T-helper 17 cell (primary cell): ENCODE results near the gene BHMT2. TPM values are rescaled to one million over a fixed set of nuclear protein-coding genes. Genes with fewer than 3 reads are reported as not detected.

Experiments
- ATAC-seq: fragments of 150-1000 bp; cut with Tn5 transposase; 2 replicates; pipeline ENCODE4 v1.10.0; 2021; ENCODE audit warnings: mild to moderate bottlenecking, moderate library complexity
- DNase-seq, 3 donors: peaks; one replicate each; pipeline versions ENCODE4 v3.0.0 to v3.0.0-alpha.2; 2020 to 2021
- H3K9me3 ChIP-seq: one replicate; pipeline ENCODE4 v1.7.0; 2013; ENCODE audit warnings: low read length, mild to moderate bottlenecking; ENCODE audit not compliant: control insufficient read depth, poor library complexity, severe bottlenecking
- H3K27ac Mint-ChIP-seq: one replicate; pipeline ENCODE4 v1.8.0; 2022; ENCODE audit warnings: mild to moderate bottlenecking, moderate library complexity, mixed read lengths
- H3K27me3 Mint-ChIP-seq: one replicate; pipeline ENCODE4 v1.8.0; 2022; ENCODE audit warnings: mixed read lengths
- H3K36me3 Mint-ChIP-seq: one replicate; pipeline ENCODE4 v1.8.0; 2022; ENCODE audit warnings: low read depth, mixed read lengths
- H3K4me1 Mint-ChIP-seq: one replicate; pipeline ENCODE4 v1.8.0; 2022; ENCODE audit warnings: mild to moderate bottlenecking, mixed read lengths
- H3K4me3 Mint-ChIP-seq: one replicate; pipeline ENCODE4 v1.8.0; 2022; ENCODE audit warnings: mild to moderate bottlenecking, moderate library complexity, mixed read lengths
- total RNA-seq, 4 donors: library from RNA in 2 of 4; stranded (reverse) in 2 of 4; gene quantifications; one replicate each; pipeline ENCODE4 v1.2.3 and lab custom pipeline; 2022 to 2026

The BHMT2 gene
- total RNA-seq, 2 donors from 2014 or later = not detected

DNA sequence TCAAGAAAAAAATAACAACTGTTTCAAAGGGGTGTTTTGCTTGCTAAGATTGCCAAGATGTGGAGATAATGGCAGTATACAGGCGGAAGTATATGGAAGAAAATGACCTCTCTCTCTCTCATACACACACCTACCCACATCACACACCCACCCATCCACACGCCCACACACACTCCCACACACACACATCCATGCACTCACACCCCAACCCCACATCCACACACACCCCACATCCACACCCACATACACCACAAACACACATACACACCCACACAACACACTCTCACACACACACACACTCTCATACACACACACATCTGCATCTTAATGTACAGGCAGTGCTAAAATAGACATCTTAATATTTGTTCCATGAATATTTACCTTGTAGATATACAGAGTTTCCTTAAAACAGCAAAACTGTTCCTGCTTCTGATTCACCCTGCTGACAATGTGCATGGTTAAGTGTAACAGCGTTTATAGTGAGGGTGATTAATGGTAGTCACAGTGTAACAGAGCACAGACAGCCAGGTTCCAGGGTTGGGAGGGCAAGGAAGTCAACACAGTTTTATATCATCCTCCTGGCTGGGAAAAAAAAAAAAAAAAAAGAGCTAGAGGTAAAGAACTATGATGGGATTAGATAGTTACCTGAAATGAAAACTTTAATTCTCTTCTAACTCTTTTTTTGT is 8.3 kb downstream of the BHMT2 start:
- H3K4me1 Mint-ChIP-seq = peaks cover 5% of the 10 kb centered on the region
- DNase-seq = no peak
- H3K4me3 Mint-ChIP-seq = no peak overlapping the region
- ATAC-seq = no peak
- H3K27ac Mint-ChIP-seq = no peak overlapping the region
- H3K9me3 ChIP-seq = no peaks in the 10 kb centered on the region
- peaks cover 10% of the 10 kb centered on the region for H3K27me3 Mint-ChIP-seq
- no peaks in the 10 kb centered on the region for H3K36me3 Mint-ChIP-seq

DNA sequence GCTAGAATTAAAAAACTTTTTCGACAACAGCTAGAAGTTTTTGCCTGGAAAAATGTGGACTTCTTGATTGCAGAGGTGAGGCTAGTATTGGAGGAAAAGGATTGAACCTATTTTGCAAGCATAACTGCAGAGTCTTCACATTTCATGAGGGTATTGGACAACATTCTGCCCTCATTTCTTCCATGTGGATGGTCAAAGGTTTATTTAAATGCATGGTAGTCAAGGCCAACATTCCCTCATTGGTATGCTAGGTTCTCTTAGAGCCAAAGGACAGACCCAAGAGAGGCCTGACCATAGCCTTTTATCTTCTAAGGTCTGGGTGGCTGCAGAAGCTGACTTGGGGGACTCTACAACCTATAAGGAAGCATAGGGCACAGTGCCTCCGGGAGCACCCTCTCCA is 11.2 kb downstream of the BHMT2 start:
- Mint-ChIP-seq H3K27ac (no peak overlapping the region), H3K4me3 (no peak overlapping the region), H3K4me1 (peaks cover 7% of the 10 kb centered on the region), H3K36me3 (no peaks in the 10 kb centered on the region), H3K27me3 (peaks cover 12% of the 10 kb centered on the region)
- ATAC-seq (no peak), DNase-seq (no peak)
- H3K9me3 ChIP-seq = no peaks in the 10 kb centered on the region

DNA sequence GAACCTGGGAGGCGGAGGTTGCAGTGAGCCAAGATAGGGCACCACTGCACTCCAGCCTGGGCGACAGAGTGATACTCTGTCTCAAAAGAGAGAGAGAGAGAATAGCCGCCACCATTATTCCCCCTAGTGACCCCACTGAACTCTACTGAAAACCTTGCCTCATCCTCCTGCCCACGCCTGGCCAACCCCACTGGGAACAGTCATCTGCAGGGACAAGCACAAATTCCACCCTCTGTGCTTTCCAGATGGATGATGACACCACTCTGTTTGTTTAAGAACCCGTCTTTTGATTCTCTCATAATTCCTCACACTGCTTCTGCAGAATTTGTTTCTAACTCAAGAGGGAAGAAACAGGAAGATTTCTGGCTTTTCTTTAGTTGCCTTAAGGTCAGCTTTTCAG is 12.2 kb downstream of the BHMT2 start:
- Mint-ChIP-seq H3K4me3 (peak overlapping the region; percentile 28), H3K27me3 (peaks cover 10% of the 10 kb centered on the region), H3K27ac (no peak overlapping the region), H3K4me1 (peaks cover 7% of the 10 kb centered on the region), H3K36me3 (no peaks in the 10 kb centered on the region)
- DNase-seq (no peak), ATAC-seq (no peak)
- no peaks in the 10 kb centered on the region for H3K9me3 ChIP-seq

DNA sequence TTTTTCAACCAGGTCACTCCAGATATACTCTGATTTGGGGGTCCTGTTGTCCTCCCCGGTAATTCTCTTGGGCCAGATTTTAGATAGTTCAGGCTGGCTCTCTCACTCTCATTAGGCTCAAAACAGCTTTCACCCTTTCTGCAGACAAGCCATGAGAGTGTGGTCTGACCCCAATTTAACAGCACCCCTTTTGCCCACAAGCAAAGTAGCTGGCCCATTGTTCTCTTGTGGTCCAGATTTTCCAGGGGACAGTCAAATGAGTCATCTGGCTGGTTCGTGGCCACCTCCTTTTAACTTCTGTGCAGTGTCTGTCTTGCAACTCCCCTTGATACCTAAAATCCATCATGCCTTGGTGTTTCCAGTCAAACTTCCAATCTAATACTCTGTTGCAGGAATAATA is 16.5 kb downstream of the BHMT2 start:
- DNase-seq = no peak
- H3K4me3 Mint-ChIP-seq = no peak overlapping the region
- ATAC-seq = no peak

DNA sequence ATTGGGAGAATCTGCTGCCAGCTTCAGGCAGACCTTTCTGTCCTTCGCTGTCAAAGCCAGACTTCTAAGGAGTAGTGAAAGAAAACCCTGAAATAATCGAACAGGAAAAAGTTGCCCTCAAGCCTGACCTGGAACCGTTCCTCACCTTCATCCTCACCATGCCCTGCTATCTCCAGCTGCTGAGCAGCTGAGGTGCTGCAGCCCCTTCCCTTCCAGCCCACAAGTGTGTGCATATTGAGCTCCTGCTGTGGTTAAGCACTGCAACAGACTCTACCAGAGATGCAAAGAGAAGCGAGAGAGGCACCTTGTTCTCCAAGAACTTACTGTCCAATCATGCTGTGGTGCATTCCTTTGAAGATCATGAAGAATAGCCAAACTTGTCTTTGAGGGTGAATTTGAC is 18.9 kb downstream of the BHMT2 start:
- Mint-ChIP-seq H3K27me3 (peaks cover 19% of the 10 kb centered on the region), H3K4me3 (no peak overlapping the region), H3K4me1 (peaks cover 2% of the 10 kb centered on the region), H3K27ac (no peak overlapping the region), H3K36me3 (no peaks in the 10 kb centered on the region)
- H3K9me3 ChIP-seq = no peaks in the 10 kb centered on the region
- DNase-seq = no peak
- ATAC-seq = no peak

More for the DNA sequence above, 16.5 kb downstream of the BHMT2 start:
- H3K9me3 ChIP-seq = no peaks in the 10 kb centered on the region
- Mint-ChIP-seq H3K4me1 (peaks cover 2% of the 10 kb centered on the region), H3K27me3 (peaks cover 17% of the 10 kb centered on the region), H3K27ac (no peak overlapping the region), H3K36me3 (no peaks in the 10 kb centered on the region)

DNA sequence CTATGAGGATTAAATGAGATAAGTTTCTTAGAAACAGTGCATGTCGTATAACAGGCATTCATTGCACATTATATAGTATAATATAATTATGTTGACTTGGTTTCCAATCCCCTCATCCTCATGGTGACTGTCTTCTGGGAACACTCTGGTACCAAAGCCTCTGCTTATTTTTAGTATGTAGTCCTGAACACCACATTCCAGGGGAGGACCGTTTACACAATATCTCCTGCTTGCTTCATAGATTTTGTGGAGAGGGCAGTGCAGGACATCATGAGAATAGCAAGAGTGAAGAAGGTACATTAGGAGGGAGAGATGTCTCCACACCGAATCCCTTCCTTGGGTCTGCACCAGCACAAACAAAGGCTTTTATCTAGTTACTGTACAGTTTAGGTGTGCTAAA is 21.5 kb downstream of the BHMT2 start:
- DNase-seq (no peak), ATAC-seq (no peak)
- Mint-ChIP-seq H3K4me3 (no peak overlapping the region), H3K36me3 (no peaks in the 10 kb centered on the region), H3K27ac (no peak overlapping the region), H3K4me1 (no peaks in the 10 kb centered on the region), H3K27me3 (peaks cover 20% of the 10 kb centered on the region)
- H3K9me3 ChIP-seq = no peaks in the 10 kb centered on the region

DNA sequence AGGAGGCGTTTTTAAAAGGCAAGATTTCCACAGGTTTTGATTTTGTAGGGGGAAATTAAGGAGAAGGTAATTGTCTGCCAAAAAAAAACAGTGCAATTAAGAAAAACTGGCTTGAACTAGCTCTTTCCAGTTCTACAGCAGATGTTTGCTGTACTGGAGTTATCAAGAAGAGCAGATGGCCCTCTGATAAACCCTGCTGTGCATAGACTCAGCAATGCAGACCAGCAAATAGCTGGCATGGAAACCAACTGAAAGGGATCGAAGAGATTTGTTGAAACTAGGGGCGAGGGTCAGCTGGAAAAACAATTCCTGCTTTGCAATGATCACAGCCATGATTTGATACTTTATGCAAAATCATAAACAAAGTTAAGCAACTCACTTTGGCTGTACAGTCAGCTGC is 24.2 kb downstream of the BHMT2 start:
- Mint-ChIP-seq H3K27ac (no peak overlapping the region), H3K4me1 (no peaks in the 10 kb centered on the region)
- DNase-seq = no peak

DNA sequence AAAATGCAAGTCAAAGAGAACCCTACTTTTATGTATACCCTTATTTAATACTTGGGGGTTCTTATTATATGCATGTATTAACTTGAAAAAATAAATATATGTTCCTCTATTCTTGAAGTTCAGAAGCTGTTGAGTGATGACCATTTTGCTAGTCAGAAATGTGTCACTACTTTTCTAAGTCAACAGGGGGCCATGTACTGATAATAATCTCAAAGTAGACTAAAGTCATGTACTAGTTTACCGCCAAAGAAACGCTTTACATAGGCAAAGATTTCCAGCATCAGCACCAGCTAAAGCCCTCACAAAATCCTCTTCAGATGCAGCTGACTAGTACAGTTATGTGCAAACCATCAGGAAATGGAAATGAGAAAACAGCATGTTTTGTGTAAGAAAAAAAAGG is 36.3 kb downstream of the BHMT2 start:
- Mint-ChIP-seq H3K4me3 (no peak overlapping the region), H3K4me1 (peaks cover 4% of the 10 kb centered on the region), H3K36me3 (peaks cover 5% of the 10 kb centered on the region), H3K27ac (no peak overlapping the region), H3K27me3 (peaks cover 76% of the 10 kb centered on the region)
- ATAC-seq (no peak), DNase-seq (no peak)
- H3K9me3 ChIP-seq = no peaks in the 10 kb centered on the region

More for the DNA sequence above, 24.2 kb downstream of the BHMT2 start:
- H3K9me3 ChIP-seq = no peaks in the 10 kb centered on the region
- peaks cover 17% of the 10 kb centered on the region for H3K27me3 Mint-ChIP-seq
- H3K36me3 Mint-ChIP-seq = no peaks in the 10 kb centered on the region
- no peak for ATAC-seq
- no peak overlapping the region for H3K4me3 Mint-ChIP-seq

DNA sequence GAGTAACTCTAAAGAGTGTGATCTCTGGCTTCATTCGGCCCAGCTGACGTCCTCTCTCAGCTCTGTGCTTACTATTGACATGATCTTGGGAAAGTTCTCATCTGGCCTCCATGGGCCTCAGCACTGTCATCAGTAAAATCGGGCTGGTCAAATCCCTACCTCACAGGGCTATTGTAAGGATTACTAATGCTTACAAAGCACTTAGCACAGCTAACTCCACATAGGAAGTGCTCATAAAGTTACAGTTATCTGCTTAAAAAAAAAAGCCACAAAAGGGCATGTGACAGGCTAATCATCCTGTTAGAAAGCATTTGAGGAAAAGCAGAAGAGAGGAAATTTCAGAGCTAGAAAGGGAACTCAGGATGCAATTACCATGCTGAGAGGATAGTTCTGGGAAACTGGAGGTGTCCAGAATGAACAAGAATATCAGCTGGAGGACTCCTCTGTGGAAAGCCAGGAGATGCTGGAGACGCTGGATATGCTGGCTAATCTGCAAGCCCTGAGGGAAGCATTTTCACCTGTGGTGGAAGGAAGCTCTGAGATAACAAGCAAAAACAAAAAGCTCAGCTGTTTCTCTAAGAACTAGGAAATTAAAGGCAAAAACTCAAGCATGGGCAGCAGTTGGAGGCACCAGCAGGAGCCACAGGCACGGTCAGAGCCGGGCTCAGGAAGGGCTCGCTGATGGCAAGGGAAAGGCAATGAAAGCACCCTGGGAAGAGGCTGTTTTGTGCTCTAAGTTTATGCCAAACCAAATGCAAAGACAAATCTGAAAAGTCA is 37.6 kb downstream of the BHMT2 start:
- H3K9me3 ChIP-seq = no peaks in the 10 kb centered on the region
- no peak for DNase-seq
- Mint-ChIP-seq H3K4me3 (no peak overlapping the region), H3K4me1 (peaks cover 4% of the 10 kb centered on the region), H3K27me3 (peaks cover 76% of the 10 kb centered on the region), H3K27ac (no peak overlapping the region), H3K36me3 (peaks cover 2% of the 10 kb centered on the region)
- ATAC-seq = no peak

DNA sequence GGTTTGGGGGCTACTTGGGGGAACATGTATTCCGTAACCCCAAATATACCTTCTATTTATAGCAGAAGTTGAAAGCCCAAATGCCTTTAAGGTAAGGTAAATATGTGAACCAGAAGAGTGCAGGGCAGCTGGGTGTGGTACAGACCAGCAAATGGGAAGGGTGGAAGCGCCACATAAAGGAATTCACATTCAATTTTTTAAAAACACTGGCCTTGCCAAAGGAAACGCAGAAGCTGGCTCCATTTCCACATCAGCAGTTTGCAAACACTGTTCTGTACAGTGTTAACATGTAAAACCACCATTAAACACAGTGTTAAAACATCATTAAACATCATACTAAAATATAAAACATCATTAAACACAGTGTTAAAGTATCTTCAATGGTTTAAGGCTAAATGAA is 38.5 kb downstream of the BHMT2 start:
- Mint-ChIP-seq H3K4me1 (peaks cover 4% of the 10 kb centered on the region), H3K27ac (no peak overlapping the region), H3K36me3 (no peaks in the 10 kb centered on the region), H3K4me3 (no peak overlapping the region), H3K27me3 (peaks cover 76% of the 10 kb centered on the region)
- ATAC-seq = no peak
- no peaks in the 10 kb centered on the region for H3K9me3 ChIP-seq
- DNase-seq = no peak

DNA sequence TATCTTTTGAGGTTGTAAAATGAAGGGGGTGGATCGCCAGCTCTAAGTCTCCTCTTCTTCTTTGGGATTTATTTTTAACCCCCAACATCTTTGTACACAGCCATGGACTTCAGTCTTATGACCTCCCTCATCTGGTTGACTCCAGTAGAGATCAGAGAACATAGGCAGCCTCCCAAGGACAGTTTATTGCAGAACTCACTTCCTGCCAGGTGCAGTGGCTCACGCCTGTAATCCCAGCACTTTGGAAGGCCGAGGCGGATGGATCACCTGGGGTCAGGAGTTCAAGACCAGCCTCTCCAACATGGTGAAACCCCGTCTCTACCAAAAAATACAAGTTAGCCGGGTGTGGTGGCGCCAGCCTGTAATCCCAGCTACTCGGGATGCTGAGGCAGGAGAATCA is 39.2 kb downstream of the BHMT2 start:
- no peak for DNase-seq
- ATAC-seq = no peak
- H3K4me3 Mint-ChIP-seq = no peak overlapping the region
- no peak overlapping the region for H3K27ac Mint-ChIP-seq
- no peaks in the 10 kb centered on the region for H3K9me3 ChIP-seq
- no peaks in the 10 kb centered on the region for H3K36me3 Mint-ChIP-seq
- peaks cover 76% of the 10 kb centered on the region for H3K27me3 Mint-ChIP-seq
- H3K4me1 Mint-ChIP-seq = peaks cover 4% of the 10 kb centered on the region

DNA sequence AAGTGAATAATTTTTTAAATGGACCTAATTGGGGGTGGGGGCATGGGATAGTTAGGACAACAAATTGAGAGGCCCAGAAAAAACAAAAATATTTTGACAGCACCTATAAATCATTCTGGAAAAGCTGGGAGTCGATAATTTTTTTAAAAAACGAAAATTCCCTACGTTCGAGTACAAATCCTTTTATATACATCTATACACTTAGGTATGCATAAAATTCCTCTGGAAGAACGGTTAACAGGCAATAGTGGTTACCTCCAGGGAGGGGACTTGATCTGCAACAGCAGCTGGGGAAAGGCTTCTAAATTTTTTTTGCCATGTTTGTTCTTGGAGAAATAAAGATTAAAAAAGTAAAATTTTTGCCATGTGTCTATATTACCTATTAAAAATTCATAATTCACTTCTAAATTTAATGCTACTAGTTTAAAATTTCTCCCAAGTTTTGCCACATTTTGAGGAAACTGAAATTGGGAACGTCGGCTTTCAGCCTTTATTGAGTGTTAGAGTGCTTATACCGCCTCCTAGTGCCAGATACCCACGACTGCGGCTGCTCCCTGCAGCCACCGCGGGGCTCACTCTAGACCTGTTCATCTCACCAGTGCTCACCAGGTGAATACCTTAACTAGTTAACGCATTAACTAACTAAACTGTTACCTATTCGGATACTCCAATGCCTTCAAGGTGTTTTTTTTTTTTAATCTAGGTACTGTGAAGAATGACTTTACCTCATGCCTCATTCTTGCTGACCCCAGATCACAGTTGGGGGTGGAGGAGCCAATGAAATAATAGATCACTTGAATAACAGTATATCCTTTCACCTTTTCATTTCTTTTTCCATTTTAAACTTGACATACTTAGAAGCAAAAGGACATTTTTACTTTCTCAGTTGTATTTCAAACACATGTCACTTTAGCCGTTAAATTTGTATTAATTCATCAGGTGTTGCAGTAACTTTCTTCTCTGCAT is 40.2 kb downstream of the BHMT2 start:
- ATAC-seq (peak; percentile 81), DNase-seq (no peak)
- peaks cover 4% of the 10 kb centered on the region for H3K4me1 Mint-ChIP-seq
- H3K27me3 Mint-ChIP-seq = peaks cover 70% of the 10 kb centered on the region
- no peaks in the 10 kb centered on the region for H3K9me3 ChIP-seq
- H3K36me3 Mint-ChIP-seq = no peaks in the 10 kb centered on the region
- no peak overlapping the region for H3K27ac Mint-ChIP-seq
- H3K4me3 Mint-ChIP-seq = no peak overlapping the region

DNA sequence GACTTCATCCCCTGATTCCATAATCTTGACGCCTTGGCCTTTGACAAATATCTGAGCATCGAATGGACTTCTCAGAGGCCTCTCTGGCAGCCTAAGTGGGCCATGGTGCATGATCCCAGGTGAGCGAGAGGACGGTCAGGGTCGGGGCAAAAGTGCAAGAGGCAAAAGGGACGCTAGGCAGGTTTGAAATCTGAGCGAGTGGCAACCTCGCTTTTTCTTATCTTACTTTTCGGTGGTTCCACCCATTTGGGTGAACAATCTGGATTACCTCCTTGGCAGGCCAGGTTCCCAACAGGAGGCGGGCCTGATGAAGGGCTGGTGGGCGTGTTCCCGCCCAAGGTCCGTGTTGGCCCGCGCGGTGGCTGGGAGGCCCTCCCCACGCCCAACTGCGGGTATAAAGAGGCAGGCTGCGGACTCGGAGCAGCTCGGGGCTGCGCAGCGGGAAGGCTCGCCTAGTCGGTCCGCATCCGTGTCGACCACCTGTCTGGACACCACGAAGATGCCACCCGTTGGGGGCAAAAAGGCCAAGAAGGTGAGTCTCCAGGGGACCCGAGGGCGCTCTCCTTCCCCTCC is 41.9 kb downstream of the BHMT2 start, which contains the start of gene BHMT:
Gene BHMT (plus strand): TSS at position 423 of the 573 bp plus-strand sequence. CDS start 77 bp downstream, at position 500.
- DNase-seq (no peak), ATAC-seq (no peak)
- Mint-ChIP-seq H3K27me3 (peaks cover 58% of the 10 kb centered on the region), H3K4me3 (no peak within 1 kb of the TSS), H3K27ac (no peak within 1 kb of the TSS), H3K4me1 (peaks cover 4% of the 10 kb centered on the region), H3K36me3 (no peaks in the 10 kb centered on the region)
- no peaks in the 10 kb centered on the region for H3K9me3 ChIP-seq
